ENCODE data around the gene CADM1. TPM values are rescaled to one million over a fixed set of nuclear protein-coding genes. Genes with fewer than 3 reads are reported as not detected.

CADM1 gene
- total and polyA plus RNA-seq, 2 donors (not counting 1 experiment from before 2014, with no cell fraction given): 15.4 to 86.0 TPM

- H3K36me3 ChIP-seq (ENCODE audit: control insufficient read depth, insufficient read depth, low read length): no peaks in the 10 kb centered on the region
- no peak overlapping the region for H3K9ac ChIP-seq (ENCODE audit: insufficient read depth, low read length)
- no peaks in the 10 kb centered on the region for H4K20me1 ChIP-seq (ENCODE audit: control insufficient read depth, extremely low read depth, insufficient read depth, low read length)
- no peaks in the 10 kb centered on the region for H3K4me1 ChIP-seq (ENCODE audit: control insufficient read depth, extremely low read depth, insufficient read depth, low read length)
- H3K27ac ChIP-seq (ENCODE audit: insufficient read depth, low read length): no peak overlapping the region
- H2AFZ ChIP-seq (ENCODE audit: low read length): no peak overlapping the region
- TF ChIP-seq CTCF (conservative IDR thresholded peaks at IDR 0.05 in 1 of 2, IDR thresholded peaks at IDR 0.05 in 1 of 2; ENCODE audit: low read depth in 1 of 2, low read length in 2 of 2): no peak
- TF ChIP-seq EZH2 (IDR thresholded peaks at IDR 0.05; ENCODE audit: low read length, missing control alignments): no peak
- DNase-seq (ENCODE audit: low read depth in 2 of 2): no peak
- H3K4me3 ChIP-seq (replicated peaks in 1 of 4; ENCODE audit: control extremely low read depth in 1 of 4, insufficient read depth in 1 of 4, low read depth in 3 of 4, low read length in 4 of 4): no peak overlapping the region
- H3K4me2 ChIP-seq (ENCODE audit: extremely low read depth, insufficient read depth, low read length): no peak overlapping the region
- no peaks in the 10 kb centered on the region for H3K79me2 ChIP-seq (ENCODE audit: control insufficient read depth, insufficient read depth, low read length)
- no peaks in the 10 kb centered on the region for H3K9me3 ChIP-seq (ENCODE audit: control insufficient read depth, insufficient read depth, low read depth, low read length)
- no peaks in the 10 kb centered on the region for H3K27me3 ChIP-seq (ENCODE audit: control insufficient read depth, insufficient read depth, low read length)
Measured at GRCh38 chr11:115446214-115446613, 58.0 kb downstream of the CADM1 start.

- no peaks in the 10 kb centered on the region for H3K27me3 ChIP-seq (ENCODE audit: control insufficient read depth, insufficient read depth, low read length)
- no peaks in the 10 kb centered on the region for H3K79me2 ChIP-seq (ENCODE audit: control insufficient read depth, insufficient read depth, low read length)
- no peaks in the 10 kb centered on the region for H4K20me1 ChIP-seq (ENCODE audit: control insufficient read depth, extremely low read depth, insufficient read depth, low read length)
- no peaks in the 10 kb centered on the region for H3K36me3 ChIP-seq (ENCODE audit: control insufficient read depth, insufficient read depth, low read length)
- TF ChIP-seq EZH2 (IDR thresholded peaks at IDR 0.05; ENCODE audit: low read length, missing control alignments): no peak
- H3K4me3 ChIP-seq (replicated peaks in 1 of 4; ENCODE audit: control extremely low read depth in 1 of 4, insufficient read depth in 1 of 4, low read depth in 3 of 4, low read length in 4 of 4): no peak overlapping the region
- DNase-seq (ENCODE audit: low read depth in 2 of 2): no peak
- H3K9me3 ChIP-seq (ENCODE audit: control insufficient read depth, insufficient read depth, low read depth, low read length): no peaks in the 10 kb centered on the region
- H3K27ac ChIP-seq (ENCODE audit: insufficient read depth, low read length): no peak overlapping the region
- no peaks in the 10 kb centered on the region for H3K4me1 ChIP-seq (ENCODE audit: control insufficient read depth, extremely low read depth, insufficient read depth, low read length)
- H3K9ac ChIP-seq (ENCODE audit: insufficient read depth, low read length): no peak overlapping the region
- H2AFZ ChIP-seq (ENCODE audit: low read length): no peak overlapping the region
- H3K4me2 ChIP-seq (ENCODE audit: extremely low read depth, insufficient read depth, low read length): no peak overlapping the region
Measured at GRCh38 chr11:115444542-115444941, 59.7 kb downstream of the CADM1 start.

- no peak overlapping the region for H3K27ac ChIP-seq (ENCODE audit: insufficient read depth, low read length)
- H3K27me3 ChIP-seq (ENCODE audit: control insufficient read depth, insufficient read depth, low read length): no peaks in the 10 kb centered on the region
- no peak overlapping the region for H3K9ac ChIP-seq (ENCODE audit: insufficient read depth, low read length)
- no peaks in the 10 kb centered on the region for H4K20me1 ChIP-seq (ENCODE audit: control insufficient read depth, extremely low read depth, insufficient read depth, low read length)
- H2AFZ ChIP-seq (ENCODE audit: low read length): no peak overlapping the region
- H3K4me3 ChIP-seq (replicated peaks in 1 of 4; ENCODE audit: control extremely low read depth in 1 of 4, insufficient read depth in 1 of 4, low read depth in 3 of 4, low read length in 4 of 4): no peak overlapping the region
- H3K4me1 ChIP-seq (ENCODE audit: control insufficient read depth, extremely low read depth, insufficient read depth, low read length): no peaks in the 10 kb centered on the region
- no peak for TF ChIP-seq EZH2 (IDR thresholded peaks at IDR 0.05; ENCODE audit: low read length, missing control alignments)
- TF ChIP-seq CTCF (conservative IDR thresholded peaks at IDR 0.05 in 1 of 2, IDR thresholded peaks at IDR 0.05 in 1 of 2; ENCODE audit: low read depth in 1 of 2, low read length in 2 of 2): no peak
- H3K9me3 ChIP-seq (ENCODE audit: control insufficient read depth, insufficient read depth, low read depth, low read length): no peaks in the 10 kb centered on the region
- no peaks in the 10 kb centered on the region for H3K36me3 ChIP-seq (ENCODE audit: control insufficient read depth, insufficient read depth, low read length)
- no peak for DNase-seq (ENCODE audit: low read depth in 2 of 2)
- H3K79me2 ChIP-seq (ENCODE audit: control insufficient read depth, insufficient read depth, low read length): no peaks in the 10 kb centered on the region
- H3K4me2 ChIP-seq (ENCODE audit: extremely low read depth, insufficient read depth, low read length): no peak overlapping the region
Measured at GRCh38 chr11:115439969-115440540, 64.2 kb downstream of the CADM1 start.
